Kasumi-1 (cell line): ENCODE data around the gene RAC3.
A peak's percentile ranks its signal among the peaks of the same experiment; 100 is the strongest.

Source experiments
- DNase-seq, 2 experiments: peaks; one replicate each; lab custom pipeline; 2025; lab: John Stamatoyannopoulos, UW

Gene RAC3

DNA sequence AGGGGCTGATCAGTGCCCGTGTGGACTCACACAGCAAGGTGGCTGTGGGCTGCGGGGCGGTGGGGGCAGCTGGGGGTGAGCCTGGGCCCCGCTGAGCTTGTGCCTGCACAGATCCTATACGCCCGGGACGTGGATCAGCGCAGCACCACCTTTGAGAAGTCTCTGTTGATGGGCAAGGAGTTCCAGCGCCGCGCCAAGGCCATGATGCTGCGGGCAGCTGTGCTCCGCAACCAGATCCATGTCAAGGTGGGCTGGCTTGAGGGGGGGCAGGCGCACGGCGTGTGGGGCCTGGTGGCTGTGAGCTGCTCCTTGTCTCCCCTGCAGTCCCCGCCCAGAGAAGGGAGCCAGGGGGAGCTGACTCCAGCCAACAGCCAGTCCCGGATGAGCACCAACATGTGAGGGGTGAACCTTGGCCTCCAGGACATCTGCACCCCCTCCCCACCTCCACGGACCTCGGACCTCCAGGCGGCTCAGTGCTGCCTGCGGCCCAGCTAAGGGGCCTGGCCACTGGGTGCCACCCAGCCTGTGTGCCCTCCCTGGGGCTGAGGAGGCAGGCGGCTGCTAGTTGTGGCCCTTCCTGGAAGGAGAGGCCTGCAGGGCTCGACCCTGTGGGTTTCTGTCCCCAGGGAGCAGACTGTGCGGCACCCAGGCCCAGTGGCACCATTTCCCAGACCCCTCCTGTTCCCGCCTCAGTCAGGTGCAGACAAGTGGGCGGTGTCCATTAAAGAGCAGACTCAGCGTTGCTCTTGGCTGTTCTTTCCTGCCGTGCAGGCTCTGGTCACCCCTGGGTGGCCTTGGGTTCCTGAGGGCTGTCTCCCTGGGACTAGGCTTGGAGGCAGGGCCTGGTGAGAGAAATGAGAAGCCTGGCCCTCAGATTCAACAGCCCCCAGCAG, 25.5 kb downstream of the RAC3 start:
- DNase-seq: no peak

DNA sequence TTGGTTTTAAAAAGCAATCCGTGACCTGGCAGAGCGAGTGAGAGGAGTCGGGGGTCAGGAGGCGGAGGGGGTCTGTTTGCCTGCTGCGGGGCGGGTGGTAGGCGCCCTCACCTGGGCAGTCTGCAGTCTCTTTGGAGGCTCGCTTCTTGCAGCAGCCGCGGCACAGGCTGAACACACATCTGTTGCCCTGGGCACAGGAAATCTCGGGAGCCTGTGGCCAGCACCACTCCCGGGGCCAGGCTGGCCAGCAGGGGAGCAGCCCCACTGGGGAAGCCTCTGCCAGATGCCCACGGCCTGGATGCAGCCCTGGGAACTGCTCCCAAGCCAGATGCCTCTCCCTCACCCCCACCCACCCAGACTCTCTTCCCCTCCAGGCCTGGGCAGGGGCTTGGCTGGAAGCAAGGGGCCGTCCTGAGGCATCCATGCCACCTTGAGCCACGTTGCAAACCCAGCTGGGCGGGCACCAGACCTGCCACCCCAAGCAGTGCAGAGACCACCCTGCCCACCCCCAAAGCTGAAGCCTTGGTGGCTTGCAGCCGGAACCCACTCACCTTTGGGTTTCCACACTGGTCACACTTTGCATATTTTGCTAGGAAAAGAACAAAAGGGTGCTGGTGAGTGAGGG, 26.9 kb downstream of the RAC3 start:
- DNase-seq: no peak

DNA sequence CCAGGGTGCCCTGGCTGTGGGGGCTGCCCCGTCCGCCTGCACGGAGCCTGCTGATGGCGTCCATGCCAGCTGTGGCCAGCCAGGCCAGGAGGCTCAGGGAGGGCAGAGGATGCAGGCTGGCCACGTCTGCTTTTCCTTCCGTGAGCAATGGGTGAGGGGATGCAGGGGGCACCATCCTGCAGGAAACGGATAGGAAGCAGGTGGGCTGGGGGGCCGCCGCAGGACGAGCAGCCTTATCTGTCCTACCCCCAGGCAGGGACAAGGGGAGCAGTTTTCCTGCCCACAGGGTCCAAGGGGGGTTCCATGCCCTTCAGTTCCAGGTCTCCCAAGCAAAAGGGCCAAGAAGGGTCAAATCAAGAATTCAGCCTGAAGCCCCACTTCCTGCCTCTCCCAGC, 27.4 kb downstream of the RAC3 start:
- DNase-seq: no peak

DNA sequence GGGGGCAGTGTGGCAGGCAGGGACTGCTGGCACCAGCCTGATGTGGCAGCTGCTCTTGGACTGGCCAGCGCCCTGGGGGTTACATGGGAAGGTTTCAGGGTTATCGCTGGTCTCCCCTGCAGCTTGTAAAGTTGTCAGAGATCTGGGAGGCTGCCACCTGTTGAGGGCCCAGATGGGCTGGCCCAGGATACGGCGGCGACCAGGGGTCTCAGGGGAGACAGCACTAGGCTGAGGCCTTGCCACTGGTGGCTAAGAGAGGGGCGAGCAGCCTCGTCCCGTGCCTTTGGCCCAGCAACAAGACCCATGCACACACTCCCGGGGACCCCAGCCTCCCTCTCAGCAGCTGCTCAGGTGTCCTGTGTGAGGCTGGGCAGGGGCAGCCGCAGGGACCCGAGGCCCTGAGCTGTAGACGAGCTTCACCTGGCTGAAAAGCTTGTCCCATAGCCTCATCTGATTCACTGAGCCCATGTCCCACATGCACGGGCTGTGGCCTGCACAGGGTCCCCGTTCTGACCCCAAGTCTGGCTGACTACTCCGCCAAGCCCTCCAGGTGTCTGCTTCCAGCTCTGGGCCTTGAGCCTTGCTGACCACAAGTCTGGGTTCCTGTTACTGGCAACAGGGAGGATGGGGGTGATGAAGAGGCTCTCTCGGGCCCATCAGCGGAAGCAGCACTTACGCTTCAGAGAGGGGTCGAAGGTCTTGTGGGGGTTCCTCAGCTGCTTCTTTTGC, 28.0 kb downstream of the RAC3 start:
- no peak for DNase-seq

DNA sequence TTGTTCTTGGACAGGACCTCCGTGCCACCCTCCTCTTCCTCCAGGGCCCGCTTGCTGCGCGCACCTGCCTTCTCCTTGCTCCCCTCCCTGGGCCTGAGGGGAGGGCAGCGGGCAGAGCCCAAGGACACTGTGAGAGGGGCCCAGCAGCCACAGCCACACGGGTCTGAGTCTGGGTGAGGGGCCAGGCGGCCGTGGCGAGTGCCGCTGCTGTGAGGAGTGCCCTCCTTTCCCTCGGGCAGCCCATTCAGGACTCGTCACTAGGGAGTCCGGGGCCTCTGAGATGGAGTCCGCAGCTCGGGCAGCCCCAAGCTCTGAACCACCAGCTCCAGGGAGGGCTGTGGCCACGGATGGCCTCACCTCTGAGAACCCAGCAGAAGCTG, 28.5 kb downstream of the RAC3 start:
- no peak for DNase-seq

DNA sequence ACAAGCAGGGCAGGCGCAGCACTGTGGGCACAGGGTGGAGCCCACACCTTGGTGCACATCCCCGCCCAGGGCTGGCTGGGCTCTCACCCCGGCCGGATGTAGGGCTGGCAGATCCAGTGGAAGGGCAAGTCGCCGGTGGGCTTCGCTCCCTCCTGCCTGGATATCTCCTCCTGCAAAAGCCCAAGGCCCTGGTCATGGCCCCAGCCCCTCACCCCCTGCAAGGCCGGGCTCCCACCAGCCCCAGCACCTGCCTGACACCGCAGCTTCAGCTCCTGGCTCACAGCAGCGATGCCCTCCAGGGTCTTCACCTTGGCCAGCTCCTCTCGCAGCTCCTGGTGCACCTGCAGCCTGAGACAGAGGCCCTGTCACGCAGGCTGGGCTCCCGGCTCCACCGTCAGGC, 29.1 kb downstream of the RAC3 start:
- no peak for DNase-seq

DNA sequence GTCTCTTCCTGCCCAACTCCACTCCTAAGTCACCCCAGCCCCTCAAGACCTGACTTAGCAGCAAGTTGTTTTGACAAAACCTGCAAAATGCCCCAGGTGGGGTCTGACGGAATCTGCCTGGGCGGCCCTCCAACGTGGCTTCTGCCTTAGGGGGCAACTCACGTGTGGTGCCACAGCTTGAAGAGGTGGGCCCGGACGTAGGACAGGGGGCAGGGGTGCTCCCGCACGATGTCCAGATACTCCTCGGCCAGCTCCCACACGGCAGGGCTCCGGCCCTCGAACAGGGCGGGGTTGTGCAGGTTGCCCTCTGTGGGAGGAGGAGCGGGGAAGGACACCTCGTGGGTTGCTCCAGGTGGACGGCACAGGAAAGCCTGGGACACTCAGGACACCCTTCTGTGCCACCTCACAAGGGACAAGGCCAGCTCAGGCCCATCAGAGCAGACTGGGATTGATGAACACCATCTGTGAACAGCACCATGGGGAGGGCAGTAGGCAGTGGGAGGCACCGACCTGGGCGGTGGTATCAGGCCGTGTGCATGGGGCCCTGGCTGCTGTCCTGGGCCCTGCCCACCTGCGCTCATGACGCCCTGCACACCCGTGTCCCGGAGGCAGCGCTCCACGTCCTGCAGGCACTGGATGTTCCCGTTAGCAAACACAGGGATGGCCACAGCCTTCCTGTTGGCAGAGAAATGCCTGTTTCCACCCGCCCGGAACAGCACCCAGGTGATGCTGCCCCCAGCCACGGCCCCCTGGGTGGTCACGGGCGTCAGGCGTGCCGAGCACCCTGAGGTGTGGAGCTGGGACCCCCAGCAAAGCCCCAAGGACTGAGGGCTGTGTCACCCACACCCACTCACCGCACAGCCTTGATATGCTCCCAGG, 29.8 kb downstream of the RAC3 start:
- no peak for DNase-seq

DNA sequence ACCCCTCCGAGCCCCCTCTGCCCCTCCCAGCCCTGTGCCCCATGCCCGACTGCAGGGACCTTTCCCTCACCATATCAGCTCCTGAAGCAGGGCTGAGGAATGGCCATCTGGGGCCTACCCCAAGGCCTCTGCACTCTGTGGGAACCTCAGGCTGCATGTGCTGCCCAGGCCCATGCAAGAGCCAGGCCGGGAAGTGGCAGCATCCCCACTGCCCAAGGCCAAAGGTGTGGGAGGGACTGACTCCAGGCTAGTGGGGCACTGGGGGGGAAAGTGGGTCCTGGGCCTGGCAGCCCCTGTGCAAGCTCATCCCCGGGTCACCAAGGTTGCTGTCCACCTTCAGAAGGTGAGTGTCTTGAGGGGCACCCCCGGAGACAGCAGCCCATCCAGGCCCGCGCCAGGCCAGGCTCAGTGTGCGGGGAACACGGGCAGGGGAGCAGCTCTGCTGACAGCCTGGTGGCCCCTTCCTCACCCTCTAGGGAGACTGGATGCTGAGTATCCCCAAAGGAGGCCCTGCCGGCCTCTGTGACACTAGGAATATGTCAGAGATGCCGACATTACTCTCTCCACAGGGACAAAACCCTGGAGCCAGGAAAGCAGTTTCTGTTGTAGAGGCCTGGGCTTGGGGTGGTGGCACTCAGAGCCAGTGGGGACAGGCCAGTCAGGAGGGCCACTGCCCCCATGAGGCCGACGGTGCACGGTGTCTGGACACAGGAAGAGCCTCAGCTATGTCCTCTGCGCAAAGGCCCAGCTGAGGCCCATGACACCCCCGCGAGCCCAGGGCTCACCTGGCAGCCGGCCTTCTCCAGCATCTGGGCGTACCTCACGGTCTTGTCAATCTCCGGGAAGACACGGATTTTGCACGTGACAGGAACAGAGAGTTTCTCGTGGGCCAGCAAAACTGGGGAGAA, 30.9 kb downstream of the RAC3 start:
- no peak for DNase-seq

DNA sequence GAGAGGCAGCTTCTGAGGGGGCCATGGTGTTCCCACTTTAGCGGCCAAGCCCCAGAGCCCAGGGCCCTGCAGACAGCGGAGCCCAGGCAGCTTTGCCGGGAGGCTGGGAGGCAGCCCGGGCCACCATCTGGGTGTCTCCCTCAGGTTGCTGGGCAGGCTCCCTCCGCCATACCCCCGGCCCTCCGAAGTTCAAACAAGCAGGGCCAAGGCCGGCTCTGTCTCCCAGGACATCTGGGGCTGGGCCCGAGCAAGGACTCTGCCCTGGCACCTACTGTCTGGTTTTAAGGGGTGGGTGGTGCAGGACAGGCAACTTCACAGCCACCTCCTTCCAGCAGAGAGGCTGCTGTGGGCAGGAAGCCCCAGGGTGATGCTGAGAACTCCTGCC, 31.5 kb downstream of the RAC3 start:
- no peak for DNase-seq

DNA sequence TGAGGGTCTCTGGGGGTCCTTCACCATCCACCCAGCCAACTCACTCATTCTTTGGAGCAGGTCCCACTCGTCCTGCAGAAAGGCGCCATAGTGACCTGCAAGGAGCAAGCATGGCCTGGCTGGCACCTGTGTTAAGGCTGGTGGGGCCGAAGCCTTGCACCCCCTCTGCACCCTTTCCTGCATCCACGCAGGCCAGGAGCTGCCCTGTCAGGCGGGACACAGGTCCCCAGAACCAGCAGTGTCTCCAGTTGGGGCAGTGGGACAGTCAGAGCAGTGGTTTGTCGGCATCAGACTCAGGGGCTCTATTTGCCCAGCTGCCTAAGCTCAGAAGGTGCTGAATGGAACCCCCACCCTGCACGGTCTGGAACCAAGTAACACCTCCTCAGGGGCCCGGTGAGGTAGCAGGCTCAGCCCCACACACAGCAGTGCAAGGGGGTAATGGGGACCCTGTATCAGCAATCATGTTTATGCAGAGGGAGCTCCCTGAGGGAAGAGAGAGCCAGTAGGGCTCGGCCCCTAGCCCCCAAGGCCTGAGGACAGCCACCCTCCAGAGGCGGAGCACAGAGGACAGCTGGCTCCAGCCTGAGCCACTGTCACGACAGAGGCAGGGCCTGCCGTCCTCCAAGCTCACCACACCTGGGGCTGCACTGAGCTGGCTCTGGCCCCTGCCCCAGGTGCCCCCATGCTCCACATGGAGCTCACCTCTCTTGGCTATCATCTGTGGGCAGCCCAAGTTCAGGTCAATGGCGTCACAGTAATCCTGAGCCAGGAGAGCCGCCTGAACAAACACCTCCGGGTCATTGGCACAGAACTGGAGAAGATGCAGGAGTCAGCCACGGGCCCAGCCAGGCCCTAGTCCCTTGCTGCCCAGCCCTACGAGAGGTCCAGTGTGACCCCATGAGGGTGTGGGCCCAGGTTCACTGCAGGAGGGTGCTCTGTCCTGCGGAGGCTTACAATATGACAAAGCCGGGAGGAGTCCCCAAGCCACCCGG, 32.2 kb downstream of the RAC3 start:
- DNase-seq: no peak

DNA sequence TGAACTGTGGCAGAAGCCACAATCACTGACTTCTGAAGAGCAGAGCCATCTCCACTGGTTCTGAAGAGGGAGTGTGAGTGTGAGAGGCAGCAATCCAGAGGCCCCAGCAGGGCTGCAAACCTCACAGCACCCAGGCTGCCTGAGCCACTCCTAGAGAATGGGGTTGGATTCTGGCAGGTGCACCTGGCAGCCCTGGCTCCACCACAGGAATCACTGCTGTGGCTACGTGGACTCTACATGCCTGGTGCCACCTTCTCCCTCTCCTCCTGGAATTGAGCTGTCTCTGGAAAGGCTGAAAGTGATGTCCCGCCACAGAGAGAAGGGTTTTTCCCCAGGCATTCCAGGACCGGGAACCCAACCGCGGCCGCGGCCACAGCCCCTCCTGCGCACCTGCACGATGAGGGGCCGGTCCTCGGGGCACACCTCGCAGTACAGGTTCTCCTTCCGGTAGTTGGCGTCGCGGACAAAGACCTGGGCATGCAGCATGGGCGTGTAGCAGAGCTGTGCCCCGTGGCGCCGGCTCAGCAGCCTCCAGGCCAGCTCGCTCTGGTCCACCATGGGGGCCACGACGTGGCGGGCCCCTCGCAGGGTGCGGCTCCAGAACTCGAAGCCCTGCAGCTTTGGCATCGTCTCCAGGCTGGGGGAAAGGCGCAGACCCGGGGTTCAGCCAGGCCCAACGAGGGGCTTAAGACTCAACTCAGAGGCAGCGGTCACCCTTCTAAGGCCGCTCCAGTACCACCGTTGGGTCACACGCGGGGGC, 33.1 kb downstream of the RAC3 start:
- DNase-seq: no peak

DNA sequence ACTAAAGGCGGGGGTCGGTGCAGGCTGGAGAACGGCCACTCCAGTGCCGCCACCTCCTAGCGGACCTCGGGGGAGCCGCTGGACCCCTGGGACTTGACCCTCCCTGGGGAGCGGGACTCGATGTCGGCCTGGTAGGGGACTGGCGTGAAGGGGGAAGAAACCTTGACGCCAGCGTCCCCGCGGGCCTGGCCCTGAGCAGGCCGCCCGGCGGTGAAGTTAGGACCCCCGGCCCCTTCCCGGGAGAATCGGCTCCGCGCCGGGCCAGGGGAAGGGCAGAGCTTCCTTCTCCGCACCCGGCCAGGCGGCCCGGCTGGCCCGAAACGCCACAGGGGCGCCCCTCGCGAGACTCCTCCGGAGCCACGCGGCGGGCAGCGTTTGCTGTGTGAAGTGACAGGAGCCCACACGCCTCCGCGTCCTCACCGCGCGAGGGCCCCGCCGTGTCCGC, 33.7 kb downstream of the RAC3 start:
- DNase-seq: no peak

DNA sequence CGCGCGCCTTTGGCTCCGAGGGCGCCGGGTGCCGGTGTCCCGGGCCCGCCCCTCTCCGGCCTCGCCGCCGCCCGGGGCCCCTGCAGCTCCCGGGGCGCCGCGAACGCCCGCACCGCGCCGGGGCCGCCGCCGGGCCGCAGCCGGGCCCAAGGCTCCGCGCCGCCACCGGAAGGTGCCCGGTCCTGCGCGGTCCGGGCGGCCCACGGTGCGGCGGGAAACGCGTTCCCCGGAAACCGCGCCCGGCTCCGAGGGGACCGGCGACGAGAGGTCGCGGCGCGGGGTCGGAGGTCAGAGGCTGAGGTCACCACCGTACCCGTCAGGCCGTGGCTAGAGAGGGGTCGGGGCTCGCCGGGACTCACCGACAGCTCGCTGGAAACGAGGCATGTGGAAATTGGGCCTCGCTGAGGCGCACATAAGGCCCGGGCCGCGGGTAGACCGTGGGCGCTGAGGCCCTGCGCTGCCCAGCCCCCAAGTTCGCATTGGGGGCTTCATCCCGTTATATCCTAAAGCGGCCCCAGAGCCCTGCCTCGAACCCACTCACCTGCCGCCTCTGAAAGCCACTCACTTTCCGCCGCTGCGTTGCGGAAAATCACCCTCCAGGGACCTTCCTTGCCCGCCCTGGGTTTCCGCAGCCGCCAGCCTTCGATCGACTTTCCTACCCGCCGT, 34.3 kb downstream of the RAC3 start, which contains the start of gene DUS1L:
Gene DUS1L (minus strand): TSS at position 167 of the 666 bp plus-strand sequence. CDS start 745 bp downstream, outside the sequence.
- peak; percentile 40 to 48 for DNase-seq

DNA sequence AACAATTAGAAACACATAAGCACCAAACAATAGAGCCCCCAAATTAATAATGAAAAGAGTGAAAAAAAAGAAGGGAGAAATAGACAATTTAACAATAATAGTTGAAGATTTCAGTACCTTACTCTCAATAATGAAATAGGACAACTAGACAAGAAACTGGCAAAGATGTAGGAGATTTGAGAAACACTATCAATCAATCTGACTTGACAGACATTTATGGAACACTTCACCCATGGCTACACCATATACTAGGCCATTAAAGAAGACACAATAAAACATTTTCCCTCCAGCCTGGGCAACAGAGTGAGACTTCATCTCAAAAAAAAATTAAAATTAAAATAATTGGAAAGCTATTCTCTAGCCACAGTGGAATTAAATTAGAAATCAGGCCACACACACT, 39.1 kb downstream of the RAC3 start:
- no peak for DNase-seq

DNA sequence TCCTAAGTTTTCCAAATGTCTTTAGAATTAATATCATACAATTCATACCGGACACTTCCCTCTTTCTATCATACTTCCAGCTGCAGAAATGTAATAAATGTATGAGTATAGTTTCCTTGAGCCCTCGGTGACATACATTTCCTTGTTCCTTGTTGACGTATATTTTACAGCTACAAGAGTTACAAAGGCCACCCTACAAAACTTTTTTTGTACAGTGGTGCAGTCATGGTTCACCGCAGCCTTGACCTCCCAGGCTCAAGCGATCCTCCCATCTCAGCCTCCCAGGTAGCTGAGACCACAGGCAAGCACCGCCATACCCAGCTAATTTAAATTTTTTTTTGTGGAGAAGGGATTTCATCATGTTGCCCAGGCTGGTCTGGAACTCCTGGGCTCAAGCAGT, 41.3 kb downstream of the RAC3 start:
- no peak for DNase-seq

DNA sequence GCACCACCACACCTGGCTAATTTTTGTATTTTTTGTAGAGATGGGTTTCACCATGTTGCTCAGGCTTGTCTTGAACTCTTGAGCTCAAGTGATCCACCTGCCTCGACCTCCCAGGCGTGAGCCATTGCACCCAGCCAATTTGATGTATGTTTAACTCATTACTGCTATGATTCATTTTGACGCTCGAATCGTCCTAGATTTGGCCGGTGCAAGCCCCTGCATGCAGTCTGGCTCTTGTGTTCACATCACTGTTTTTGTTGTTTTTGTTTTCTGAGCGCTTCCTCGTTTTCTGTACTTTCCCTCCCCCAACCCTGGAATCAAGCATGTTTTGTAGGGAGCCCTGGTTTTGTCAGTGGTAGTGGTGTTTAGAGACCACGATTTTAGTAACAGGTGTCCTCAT, 42.0 kb downstream of the RAC3 start:
- DNase-seq: no peak

DNA sequence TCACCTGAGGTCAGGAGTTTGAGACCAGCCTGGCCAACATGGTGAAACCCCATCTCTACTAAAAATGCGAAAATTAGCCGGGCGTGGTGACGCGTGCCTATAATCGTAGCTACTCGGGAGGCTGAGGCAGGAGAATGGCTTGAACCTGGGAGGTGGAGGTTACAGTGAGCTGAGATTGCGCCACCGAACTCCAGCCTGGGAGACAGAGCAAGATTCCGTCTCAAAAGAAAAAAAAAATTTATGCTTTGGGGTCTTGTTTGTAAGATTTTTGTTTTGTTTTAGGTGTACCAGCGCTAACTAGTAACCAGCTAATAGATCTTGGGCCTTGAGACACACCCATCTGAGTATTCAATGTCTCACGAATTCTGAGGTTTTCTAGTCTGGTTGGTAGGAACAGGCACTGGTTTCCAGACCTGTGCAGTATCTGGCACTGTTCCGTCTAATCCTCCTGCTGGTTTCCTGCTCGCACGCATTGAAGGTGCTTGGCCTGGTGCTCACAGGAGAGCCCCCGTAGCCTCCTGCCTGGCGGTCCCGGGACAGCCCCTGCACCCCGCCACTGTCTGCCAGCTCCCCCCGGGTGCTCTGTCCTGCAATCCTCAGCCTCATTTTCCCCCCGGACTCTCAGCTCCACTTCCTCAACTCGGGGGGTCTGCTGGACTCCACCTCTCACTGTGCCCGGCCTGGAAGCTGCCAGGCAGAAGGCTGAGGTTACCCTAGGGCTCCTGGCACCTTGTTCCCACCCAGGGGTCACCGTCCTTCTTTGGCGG, 44.7 kb downstream of the RAC3 start:
- no peak for DNase-seq
